Heart right ventricle (tissue), 16 donors: ENCODE results near the gene NCKAP5. TPM values are rescaled to one million over a fixed set of nuclear protein-coding genes. Genes with fewer than 3 reads are reported as not detected.
"Not testable (repeated sequence)": the region's sequence is repeated elsewhere in the genome, so short reads cannot be mapped to it uniquely, and the experiment has no call there.

Experiments used
- ATAC-seq, 8 donors: fragments of 200-7000 bp; cut with Tn5 transposase; one replicate each; pipeline ENCODE4 v1.9.1; 2020; ENCODE audit warnings: mild to moderate bottlenecking in 8 of 8, moderate library complexity in 8 of 8, moderate number of reproducible peaks in 1 of 8
- DNase-seq, 2 donors: peaks; one replicate each; pipeline ENCODE4 v3.0.0-alpha.2; 2020
- H3K27ac ChIP-seq, 10 donors: fragments of 200-600 bp; sonication (generic) in 2 of 10; one replicate each; pipeline versions ENCODE4 v1.5.0 to v1.8.0; 2020 to 2022; ENCODE audit warnings: mild to moderate bottlenecking in 3 of 10
- H3K27me3 ChIP-seq, 7 donors: fragments of 200-600 bp; one replicate each; pipeline ENCODE4 v1.8.0; 2021 to 2022; ENCODE audit warnings: mild to moderate bottlenecking in 2 of 7
- H3K36me3 ChIP-seq, 9 donors: fragments of 200-600 bp; sonication (generic) in 1 of 9; one replicate each; pipeline versions ENCODE4 v1.5.0 to v1.8.0; 2020 to 2022; ENCODE audit warnings: mild to moderate bottlenecking in 2 of 9
- H3K4me1 ChIP-seq, 9 donors: fragments of 200-600 bp; sonication (generic) in 1 of 9; one replicate each; pipeline versions ENCODE4 v1.5.0 to v1.8.0; 2020 to 2022; ENCODE audit warnings: mild to moderate bottlenecking in 4 of 9
- H3K4me3 ChIP-seq, 10 donors: fragments of 200-600 bp; sonication (generic) in 2 of 10; one replicate each; pipeline versions ENCODE4 v1.5.0 to v1.8.0; 2020 to 2022; ENCODE audit warnings: mild to moderate bottlenecking in 7 of 10, moderate library complexity in 2 of 10
- H3K9me3 ChIP-seq, 11 donors: fragments of 200-600 bp in 10 of 11; sonication (generic) in 2 of 11; one replicate each; pipeline versions ENCODE4 v1.5.0 to v1.8.0; 2013 to 2022; ENCODE audit warnings: mild to moderate bottlenecking in 2 of 11, control low read depth in 1 of 11, moderate library complexity in 1 of 11
- WGBS, 2 donors: extraction: QIAGEN DNeasy Blood & Tissue Kit; methylation state at CpG; one replicate each; pipeline ENCODE4 v1.1.7; 2013; ENCODE audit warnings: inconsistent platforms in 1 of 2; 5-methylcytosine and 5-hydroxymethylcytosine counted together
- intact Hi-C, 10 donors: fragments of 100-400 bp; cut with DNase I; formaldehyde crosslinking; loops; one replicate each; pipeline versions ENCODE4 v1.11.1 to v1.14.2; 2022
- polyA plus RNA-seq, 2 donors: library from polyadenylated mRNA; stranded (reverse); fragments of 200-250 nt; gene quantifications; one replicate each; pipeline ENCODE4 v1.2.3, GENCODE V29; 2013
- total RNA-seq, 10 donors: library from RNA; stranded (reverse); fragmentation: NEBNext Ultra II Directional in 3 of 10; extraction: Animal tissue kit (Norgen Biotek cat#: 25700) in 3 of 10; gene quantifications; one replicate each; pipeline versions ENCODE4 v1.2.1 to v1.2.4, GENCODE V29; 2021 to 2023
- TF ChIP-seq, protein P1 (sequence below), 9 donors: fragments of 200-600 bp; sonication (generic) in 2 of 9; IDR thresholded peaks; one replicate each; pipeline versions ENCODE4 v1.5.0 to v1.8.0; 2021 to 2022; ENCODE audit warnings: antibody characterized with exemption in 9 of 9, mild to moderate bottlenecking in 5 of 9, moderate library complexity in 1 of 9
- donor health status: Arrhythmogenic right ventricular cardiomyopathy.
- donor health status: ischemic (EF 13 %, LVEDD 7.1; RV severe dilation, severe dysfunction).
- donor health status: healthy with polysubstance abuse.
- donor health status: DM: no; HTN: yes; CAD: no.
- donor health status: DM: no; HTN: no; CAD: no.
- donor health status: ischemic (EF 25% LVEDD 6.9; RV normal size, moderate dysfunction).
- donor health status: ischemic (EF 25% LVEDD 5.7; RV mildly dilated, moderate dysfunction).
- donor health status: healthy.
- donor health status: DM: yes; HTN: yes; CAD: no.
- donor health status: Ischemic cardiomyopathy.
- donor health status: ischemic (EF 35%, LVEDD 5.7; RV mildly dilated, moderate dysfunction).
- donor health status: nonischemic (EF 11% LVEDD 7.7; RV severe dilation, severe dysfunction).
- donor health status: DM: yes; HTN: yes; CAD: no.
- donor health status: PGD.
- donor health status: ischemic (EF 29% LVEDD 5.4; RV normal size, mild dysfunction).
- donor health status: nonischemic (EF 23%, LVEDD 6.1; RV moderate dilation, normal function).

The NCKAP5 gene
- total and polyA plus RNA-seq, 12 donors: 0.57 to 11.7 (median 6.2) TPM

DNA sequence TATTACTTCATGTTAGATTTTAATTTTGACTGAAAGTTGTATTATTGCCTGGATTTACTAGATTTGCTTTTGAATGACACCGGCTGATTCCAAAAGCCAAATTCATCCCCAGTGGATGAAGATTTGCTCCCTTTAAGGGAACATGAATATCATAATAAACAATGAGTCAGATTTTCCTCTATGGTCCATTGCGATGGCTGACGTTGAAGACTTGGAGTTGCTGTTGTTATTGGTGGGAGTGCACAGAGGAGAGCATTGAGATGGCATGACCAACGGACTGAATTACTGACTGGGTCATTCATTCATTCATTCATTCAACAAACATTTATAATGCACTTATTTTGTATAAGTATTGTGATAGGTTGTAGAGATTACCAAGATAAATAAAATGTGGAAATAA is 864.9 kb downstream of the NCKAP5 start:
- TF ChIP-seq, protein P1, sequence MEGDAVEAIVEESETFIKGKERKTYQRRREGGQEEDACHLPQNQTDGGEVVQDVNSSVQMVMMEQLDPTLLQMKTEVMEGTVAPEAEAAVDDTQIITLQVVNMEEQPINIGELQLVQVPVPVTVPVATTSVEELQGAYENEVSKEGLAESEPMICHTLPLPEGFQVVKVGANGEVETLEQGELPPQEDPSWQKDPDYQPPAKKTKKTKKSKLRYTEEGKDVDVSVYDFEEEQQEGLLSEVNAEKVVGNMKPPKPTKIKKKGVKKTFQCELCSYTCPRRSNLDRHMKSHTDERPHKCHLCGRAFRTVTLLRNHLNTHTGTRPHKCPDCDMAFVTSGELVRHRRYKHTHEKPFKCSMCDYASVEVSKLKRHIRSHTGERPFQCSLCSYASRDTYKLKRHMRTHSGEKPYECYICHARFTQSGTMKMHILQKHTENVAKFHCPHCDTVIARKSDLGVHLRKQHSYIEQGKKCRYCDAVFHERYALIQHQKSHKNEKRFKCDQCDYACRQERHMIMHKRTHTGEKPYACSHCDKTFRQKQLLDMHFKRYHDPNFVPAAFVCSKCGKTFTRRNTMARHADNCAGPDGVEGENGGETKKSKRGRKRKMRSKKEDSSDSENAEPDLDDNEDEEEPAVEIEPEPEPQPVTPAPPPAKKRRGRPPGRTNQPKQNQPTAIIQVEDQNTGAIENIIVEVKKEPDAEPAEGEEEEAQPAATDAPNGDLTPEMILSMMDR (IDR thresholded peaks at IDR 0.05): no peak
- H3K4me1 ChIP-seq: no peaks in the 10 kb centered on the region
- intact Hi-C loops: no loop called here
- H3K36me3 ChIP-seq: no peaks in the 10 kb centered on the region
- DNase-seq (no peak), ATAC-seq (no peak)
- no peak overlapping the region for H3K4me3 ChIP-seq
- H3K27ac ChIP-seq: no peak overlapping the region
- no peaks in the 10 kb centered on the region for H3K27me3 ChIP-seq
- 67 to 70% methylated on average over 4 of the region's 4 CpGs for WGBS, 2 donors
- H3K9me3 ChIP-seq: no peaks in the 10 kb centered on the region

DNA sequence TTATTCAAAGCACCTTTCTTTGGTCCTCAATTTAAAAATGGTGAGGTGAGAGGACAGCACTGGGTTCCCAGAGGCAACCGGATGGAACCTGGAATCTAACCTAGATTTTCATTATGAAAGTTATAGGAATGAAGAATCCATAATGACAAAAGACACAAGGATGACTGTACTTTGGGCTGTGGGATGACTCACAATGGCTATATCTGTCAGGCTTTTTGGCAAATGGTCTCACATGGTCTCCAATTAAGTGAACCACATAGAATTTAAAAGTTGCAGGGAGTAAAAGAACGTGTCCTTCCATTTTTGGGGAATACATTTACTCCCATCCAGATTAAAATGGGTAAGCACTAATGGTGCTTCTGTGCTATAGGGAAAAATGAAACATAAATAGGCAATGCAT is 866.5 kb downstream of the NCKAP5 start:
- DNase-seq (no peak), ATAC-seq (no peak)
- H3K4me3 ChIP-seq: no peak overlapping the region
- no peaks in the 10 kb centered on the region for H3K27me3 ChIP-seq
- TF ChIP-seq, protein P1 (IDR thresholded peaks at IDR 0.05): no peak
- intact Hi-C loops: no loop called here
- WGBS, 2 donors: 90 to 96% methylated on average over 2 of the region's 2 CpGs
- no peak overlapping the region for H3K27ac ChIP-seq
- H3K9me3 ChIP-seq: no peaks in the 10 kb centered on the region
- no peaks in the 10 kb centered on the region for H3K36me3 ChIP-seq
- no peaks in the 10 kb centered on the region for H3K4me1 ChIP-seq

DNA sequence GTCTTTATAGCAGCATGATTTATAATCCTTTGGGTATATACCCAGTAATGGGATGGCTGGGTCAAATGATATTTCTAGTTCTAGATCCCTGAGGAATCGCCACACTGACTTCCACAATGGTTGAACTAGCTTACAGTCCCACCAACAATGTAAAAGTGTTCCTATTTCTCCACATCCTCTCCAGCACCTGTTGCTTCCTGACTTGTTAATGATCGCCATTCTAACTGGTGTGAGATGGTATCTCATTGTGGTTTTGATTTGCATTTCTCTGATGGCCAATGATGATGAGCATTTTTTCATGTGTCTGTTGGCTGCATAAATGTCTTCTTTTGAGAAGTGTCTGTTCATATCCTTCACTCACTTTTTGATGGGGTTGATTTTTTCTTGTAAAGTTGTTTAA is 868.5 kb downstream of the NCKAP5 start:
- WGBS, 2 donors: 88 to 89% methylated on average over 1 of the region's 2 CpGs
- H3K36me3 ChIP-seq, H3K27ac ChIP-seq, H3K4me1 ChIP-seq, DNase-seq, H3K4me3 ChIP-seq, intact Hi-C loops, H3K27me3 ChIP-seq, H3K9me3 ChIP-seq, ATAC-seq: not testable (repeated sequence)

DNA sequence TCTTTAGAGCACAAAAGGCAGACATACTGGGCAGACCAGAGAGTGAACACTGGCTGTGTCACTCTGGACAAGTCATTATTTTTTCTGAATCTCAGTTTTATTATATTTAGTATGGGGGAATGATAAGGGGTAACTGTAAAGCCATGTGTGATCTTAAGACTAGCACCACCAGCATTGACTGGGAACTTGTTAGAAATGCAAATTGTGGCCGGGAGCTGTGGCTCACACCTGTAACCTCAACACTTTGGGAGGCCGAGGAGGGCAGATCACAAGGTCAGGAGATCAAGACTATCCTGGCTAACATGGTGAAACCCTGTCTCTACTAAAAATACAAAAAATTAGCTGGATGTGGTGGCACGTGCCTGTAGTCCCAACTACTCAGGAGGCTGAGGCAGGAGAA is 869.9 kb downstream of the NCKAP5 start:
- H3K9me3 ChIP-seq, H3K4me3 ChIP-seq, H3K4me1 ChIP-seq, ATAC-seq, DNase-seq, H3K27ac ChIP-seq, H3K36me3 ChIP-seq, intact Hi-C loops, H3K27me3 ChIP-seq: not testable (repeated sequence)
- WGBS, 2 donors: 87 to 92% methylated on average over 3 of the region's 3 CpGs

DNA sequence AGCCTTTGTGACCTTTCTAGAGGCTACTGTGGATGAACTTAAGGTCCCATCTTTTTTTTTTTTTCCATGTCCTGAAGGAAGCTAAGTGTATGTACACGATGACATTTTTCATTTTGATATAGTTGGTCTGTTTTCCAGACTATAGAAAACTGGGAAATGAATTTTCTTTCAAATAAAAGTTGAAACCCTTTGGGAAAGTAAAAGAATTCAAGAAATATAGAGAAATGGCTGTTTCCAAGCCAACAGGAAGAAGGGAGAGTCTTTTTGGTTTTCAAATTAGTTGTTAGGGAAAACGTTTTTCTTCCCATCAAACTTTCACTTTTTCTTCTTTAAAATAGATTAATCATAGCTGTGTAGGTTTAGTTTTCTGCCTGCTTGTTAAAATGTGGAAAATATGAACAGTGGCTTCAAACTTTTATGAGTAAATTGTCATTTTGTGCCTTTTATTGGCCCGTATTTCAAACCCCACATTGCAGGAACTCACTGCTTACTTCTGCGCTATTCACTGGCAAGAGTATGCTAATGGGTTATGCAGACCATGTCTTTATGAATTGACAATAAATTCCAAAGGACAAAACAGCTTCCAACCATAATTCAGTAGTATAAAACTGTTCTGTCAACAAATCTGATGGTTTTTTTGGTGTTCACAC is 870.6 kb downstream of the NCKAP5 start:
- TF ChIP-seq, protein P1 (IDR thresholded peaks at IDR 0.05): no peak
- Histone ChIP-seq H3K27me3 (no peaks in the 10 kb centered on the region), H3K9me3 (no peaks in the 10 kb centered on the region), H3K36me3 (no peaks in the 10 kb centered on the region), H3K4me3 (no peak overlapping the region), H3K27ac (no peak overlapping the region), H3K4me1 (no peaks in the 10 kb centered on the region)
- WGBS, 2 donors: 38 to 51% methylated on average over 4 of the region's 4 CpGs
- peak in 1 of 8 donors; percentile 53 for ATAC-seq
- DNase-seq: no peak
- intact Hi-C loops: no loop called here
